ENCODE measurements around the gene CROCC2. TPM values are rescaled to one million over a fixed set of nuclear protein-coding genes. Genes with fewer than 3 reads are reported as not detected.

Gene CROCC2
- total RNA-seq, 1 donor = not detected

- no peak overlapping the region for H3K4me3 ChIP-seq (ENCODE audit: low read depth, low read length)
- no peak for DNase-seq (ENCODE audit: low read depth)
- no peak for TF ChIP-seq CTCF (IDR thresholded peaks at IDR 0.05; ENCODE audit: insufficient read depth, low read depth, low read length)
Observed at GRCh38 chr2:241039416-241039815, 133.3 kb downstream of the CROCC2 start.

GRCh38 chr2:241040081-241040803 lies 134.1 kb downstream of the CROCC2 start:
- no peak for TF ChIP-seq CTCF (IDR thresholded peaks at IDR 0.05; ENCODE audit: insufficient read depth, low read depth, low read length)
- H3K4me3 ChIP-seq (ENCODE audit: low read depth, low read length) = no peak overlapping the region
- DNase-seq (ENCODE audit: low read depth) = no peak

- no peak overlapping the region for H3K4me3 ChIP-seq (ENCODE audit: low read depth, low read length)
- DNase-seq (ENCODE audit: low read depth) = no peak
- no peak for TF ChIP-seq CTCF (IDR thresholded peaks at IDR 0.05; ENCODE audit: insufficient read depth, low read depth, low read length)
Observed at GRCh38 chr2:241041589-241042158, 135.5 kb downstream of the CROCC2 start.

Other genes starting within 250 kb of the CROCC2 start
- not detected in 2 replicates for gene AQP12B, start 223.5 kb upstream of the CROCC2 start, total RNA-seq
- not detected in 2 replicates for gene AQP12A, start 214.5 kb upstream of the CROCC2 start, total RNA-seq
- not detected in 2 replicates for gene KIF1A, start 86.1 kb upstream of the CROCC2 start, total RNA-seq
- not detected in 2 replicates for gene AGXT, start 37.5 kb upstream of the CROCC2 start, total RNA-seq
- not detected in 2 replicates for gene MAB21L4, start 10.2 kb upstream of the CROCC2 start, total RNA-seq
- 5.5 and 6.5 TPM in 2 replicates for gene SNED1, start 92.3 kb downstream of the CROCC2 start, total RNA-seq
- gene MTERF4, start 196.0 kb downstream of the CROCC2 start, total RNA-seq = 18.0 and 27.2 TPM in 2 replicates
- 2.6 and 5.5 TPM in 2 replicates for gene PASK, start 243.1 kb downstream of the CROCC2 start, total RNA-seq
- 64.1 and 78.2 TPM in 2 replicates for gene PPP1R7, start 244.1 kb downstream of the CROCC2 start, total RNA-seq